Prostate gland (tissue), 2 donors: ENCODE results near the gene OR14J1.
"Not testable (repeated sequence)": the region's sequence is repeated elsewhere in the genome, so short reads cannot be mapped to it uniquely, and the experiment has no call there.

Experiments
- CTCF ChIP-seq, 4 experiments: fragments of 200-600 bp in 2 of 4; fragments of 450-650 bp in 2 of 4; sonication (generic) in 2 of 4; IDR thresholded peaks; 1 replicate in 3 of 4; 2 replicates in 1 of 4; pipeline ENCODE4 v1.5.1; 2016 to 2019; ENCODE audit warnings: antibody characterized with exemption in 4 of 4, mild to moderate bottlenecking in 2 of 4, moderate library complexity in 2 of 4
- POLR2AphosphoS5 ChIP-seq: sonication (generic); formaldehyde crosslinking; IDR thresholded peaks from one replicate; pipeline ENCODE4 v1.6.1; 2017; ENCODE audit warnings: antibody characterized with exemption

GRCh38 chr6:29323332-29323731, 21.8 kb downstream of the OR14J1 start:
- TF ChIP-seq CTCF (IDR thresholded peaks at IDR 0.05); POLR2AphosphoS5: not testable (repeated sequence)
